ENCODE data around the gene NTNG1. TPM values are rescaled to one million over a fixed set of nuclear protein-coding genes. Genes with fewer than 3 reads are reported as not detected.
"Not testable (repeated sequence)": the region's sequence is repeated elsewhere in the genome, so short reads cannot be mapped to it uniquely, and the experiment has no call there.

The NTNG1 gene
- total and polyA plus RNA-seq, 10 of the 15 experiments (the other 5 are each of a cell fraction or from before 2014, with no cell fraction given): 0.18 to 2.3 (median 1.1) TPM; not detected in 1

DNA sequence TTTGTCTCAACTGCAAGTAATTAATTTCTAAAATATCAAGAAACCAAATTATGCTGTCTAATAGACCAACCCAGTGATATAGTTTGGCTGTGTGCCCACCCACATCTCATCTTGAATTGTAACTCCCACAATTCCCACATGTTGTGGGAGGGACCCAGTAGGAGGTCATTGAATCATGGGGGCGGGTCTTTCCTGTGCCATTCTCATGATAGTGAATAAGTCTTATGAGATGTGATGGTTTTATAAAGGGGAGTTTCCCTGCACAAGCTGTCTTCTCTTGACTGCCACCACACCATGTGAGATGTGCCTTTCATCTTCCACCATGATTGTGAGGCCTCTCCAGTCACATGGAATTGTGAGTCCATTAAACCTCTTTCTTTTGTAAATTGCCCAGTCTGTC is 47.4 kb upstream of the NTNG1 start:
- H3K36me3 ChIP-seq (ENCODE audit: control insufficient read depth in 2 of 2, insufficient read depth in 2 of 2, low read length in 1 of 2); H2AFZ ChIP-seq (ENCODE audit: control insufficient read depth, low read depth, low read length); SMC1A ChIA-PET (ENCODE audit: uncharacterized antibody, unreplicated experiment); BruUV-seq (replicated peaks); H3K4me2 ChIP-seq (ENCODE audit: control insufficient read depth, insufficient read depth); H4K20me1 ChIP-seq (ENCODE audit: control insufficient read depth, insufficient read depth); CTCF ChIA-PET; RAD21 ChIA-PET (ENCODE audit: unreplicated experiment); POLR2A ChIA-PET; H3K9me3 ChIP-seq (replicated peaks; ENCODE audit: control insufficient read depth, insufficient read depth, low read length); in situ Hi-C loops (cut with MboI); intact Hi-C loops (cut with micrococcal nuclease; ENCODE audit: unreplicated experiment); H3K27ac ChIP-seq (ENCODE audit: control insufficient read depth, insufficient read depth); H3K4me1 ChIP-seq (ENCODE audit: control insufficient read depth, insufficient read depth, low read length); FAIRE-seq; H3K79me2 ChIP-seq (ENCODE audit: control insufficient read depth, insufficient read depth, low read length); DNase-seq (ENCODE audit: low read depth, low spot score); H3K9ac ChIP-seq (ENCODE audit: control insufficient read depth, insufficient read depth, low read length); ATAC-seq; H3K4me3 ChIP-seq; H3K27me3 ChIP-seq (replicated peaks in 1 of 2; ENCODE audit: control insufficient read depth in 2 of 2, insufficient read depth in 2 of 2, low read length in 1 of 2): not testable (repeated sequence)
- 4% methylated on average over 1 of the region's 1 CpG for WGBS (ENCODE audit: insufficient coverage, insufficient replicate concordance, low lambda C conversion rate, missing lambda C conversion rate)

DNA sequence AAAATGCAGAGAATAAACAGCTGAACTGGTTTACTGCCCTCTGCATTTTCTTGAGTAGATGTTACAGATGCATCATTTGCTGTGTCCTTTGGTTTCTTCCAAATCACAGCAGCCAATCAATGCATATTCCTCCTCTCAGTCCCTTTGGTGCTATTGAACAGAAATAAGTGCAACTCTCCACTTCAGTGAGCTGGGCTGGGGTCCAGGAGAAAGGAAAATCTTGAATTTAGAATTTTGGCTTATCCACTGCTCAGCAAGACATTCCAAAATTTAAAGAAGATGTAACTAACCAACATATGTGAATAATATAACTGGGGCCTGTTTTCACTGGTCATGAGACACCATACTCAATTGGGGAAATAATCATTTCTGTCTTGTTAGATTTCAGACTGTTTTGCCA is 45.2 kb upstream of the NTNG1 start:
- CTCF ChIA-PET: no interaction called here
- H3K36me3 ChIP-seq (ENCODE audit: control insufficient read depth in 2 of 2, insufficient read depth in 2 of 2, low read length in 1 of 2): no peaks in the 10 kb centered on the region
- no peaks in the 10 kb centered on the region for H3K9me3 ChIP-seq (replicated peaks; ENCODE audit: control insufficient read depth, insufficient read depth, low read length)
- H3K4me2 ChIP-seq (ENCODE audit: control insufficient read depth, insufficient read depth): no peak overlapping the region
- POLR2A ChIA-PET: no interaction called here
- no peak overlapping the region for H3K27ac ChIP-seq (ENCODE audit: control insufficient read depth, insufficient read depth)
- no peaks in the 10 kb centered on the region for H3K27me3 ChIP-seq (replicated peaks in 1 of 2; ENCODE audit: control insufficient read depth in 2 of 2, insufficient read depth in 2 of 2, low read length in 1 of 2)
- no peak overlapping the region for H3K4me3 ChIP-seq
- no TSS peak for BruUV-seq (replicated peaks)
- no peaks in the 10 kb centered on the region for H4K20me1 ChIP-seq (ENCODE audit: control insufficient read depth, insufficient read depth)
- SMC1A ChIA-PET (ENCODE audit: uncharacterized antibody, unreplicated experiment): no interaction called here
- DNase-seq (ENCODE audit: low read depth, low spot score) (no peak), FAIRE-seq (no peak), ATAC-seq (no peak)
- no peak overlapping the region for H3K9ac ChIP-seq (ENCODE audit: control insufficient read depth, insufficient read depth, low read length)
- H2AFZ ChIP-seq (ENCODE audit: control insufficient read depth, low read depth, low read length): no peak overlapping the region
- intact Hi-C loops (cut with micrococcal nuclease; ENCODE audit: unreplicated experiment): no loop called here
- H3K79me2 ChIP-seq (ENCODE audit: control insufficient read depth, insufficient read depth, low read length): no peaks in the 10 kb centered on the region
- no peaks in the 10 kb centered on the region for H3K4me1 ChIP-seq (ENCODE audit: control insufficient read depth, insufficient read depth, low read length)
- RAD21 ChIA-PET (ENCODE audit: unreplicated experiment): no interaction called here
- in situ Hi-C loops (cut with MboI): no loop called here
- no peak for TF ChIP-seq POLR2AphosphoS5 (IDR thresholded peaks at IDR 0.05; ENCODE audit: low read length)
- TF ChIP-seq, protein P1, sequence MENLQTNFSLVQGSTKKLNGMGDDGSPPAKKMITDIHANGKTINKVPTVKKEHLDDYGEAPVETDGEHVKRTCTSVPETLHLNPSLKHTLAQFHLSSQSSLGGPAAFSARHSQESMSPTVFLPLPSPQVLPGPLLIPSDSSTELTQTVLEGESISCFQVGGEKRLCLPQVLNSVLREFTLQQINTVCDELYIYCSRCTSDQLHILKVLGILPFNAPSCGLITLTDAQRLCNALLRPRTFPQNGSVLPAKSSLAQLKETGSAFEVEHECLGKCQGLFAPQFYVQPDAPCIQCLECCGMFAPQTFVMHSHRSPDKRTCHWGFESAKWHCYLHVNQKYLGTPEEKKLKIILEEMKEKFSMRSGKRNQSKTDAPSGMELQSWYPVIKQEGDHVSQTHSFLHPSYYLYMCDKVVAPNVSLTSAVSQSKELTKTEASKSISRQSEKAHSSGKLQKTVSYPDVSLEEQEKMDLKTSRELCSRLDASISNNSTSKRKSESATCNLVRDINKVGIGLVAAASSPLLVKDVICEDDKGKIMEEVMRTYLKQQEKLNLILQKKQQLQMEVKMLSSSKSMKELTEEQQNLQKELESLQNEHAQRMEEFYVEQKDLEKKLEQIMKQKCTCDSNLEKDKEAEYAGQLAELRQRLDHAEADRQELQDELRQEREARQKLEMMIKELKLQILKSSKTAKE (IDR thresholded peaks at IDR 0.05; ENCODE audit: low read depth, poor library complexity, severe bottlenecking): no peak
- TF ChIP-seq POU2F2 (IDR thresholded peaks at IDR 0.05; ENCODE audit: borderline replicate concordance, low read depth, low read length): no peak
- TF ChIP-seq IKZF1 (conservative IDR thresholded peaks at IDR 0.05): no peak
- TF ChIP-seq NFYB (IDR thresholded peaks at IDR 0.05; ENCODE audit: insufficient read depth, low read depth, low read length): no peak
- TF ChIP-seq SUPT20H (IDR thresholded peaks at IDR 0.05; ENCODE audit: borderline replicate concordance, control insufficient read depth, low read depth, low read length): no peak
- no peak for TF ChIP-seq WRNIP1 (IDR thresholded peaks at IDR 0.05; ENCODE audit: borderline replicate concordance, low read depth, low read length)
- TF ChIP-seq GABPA (IDR thresholded peaks at IDR 0.05; ENCODE audit: low read depth): no peak
- TF ChIP-seq, protein P2, sequence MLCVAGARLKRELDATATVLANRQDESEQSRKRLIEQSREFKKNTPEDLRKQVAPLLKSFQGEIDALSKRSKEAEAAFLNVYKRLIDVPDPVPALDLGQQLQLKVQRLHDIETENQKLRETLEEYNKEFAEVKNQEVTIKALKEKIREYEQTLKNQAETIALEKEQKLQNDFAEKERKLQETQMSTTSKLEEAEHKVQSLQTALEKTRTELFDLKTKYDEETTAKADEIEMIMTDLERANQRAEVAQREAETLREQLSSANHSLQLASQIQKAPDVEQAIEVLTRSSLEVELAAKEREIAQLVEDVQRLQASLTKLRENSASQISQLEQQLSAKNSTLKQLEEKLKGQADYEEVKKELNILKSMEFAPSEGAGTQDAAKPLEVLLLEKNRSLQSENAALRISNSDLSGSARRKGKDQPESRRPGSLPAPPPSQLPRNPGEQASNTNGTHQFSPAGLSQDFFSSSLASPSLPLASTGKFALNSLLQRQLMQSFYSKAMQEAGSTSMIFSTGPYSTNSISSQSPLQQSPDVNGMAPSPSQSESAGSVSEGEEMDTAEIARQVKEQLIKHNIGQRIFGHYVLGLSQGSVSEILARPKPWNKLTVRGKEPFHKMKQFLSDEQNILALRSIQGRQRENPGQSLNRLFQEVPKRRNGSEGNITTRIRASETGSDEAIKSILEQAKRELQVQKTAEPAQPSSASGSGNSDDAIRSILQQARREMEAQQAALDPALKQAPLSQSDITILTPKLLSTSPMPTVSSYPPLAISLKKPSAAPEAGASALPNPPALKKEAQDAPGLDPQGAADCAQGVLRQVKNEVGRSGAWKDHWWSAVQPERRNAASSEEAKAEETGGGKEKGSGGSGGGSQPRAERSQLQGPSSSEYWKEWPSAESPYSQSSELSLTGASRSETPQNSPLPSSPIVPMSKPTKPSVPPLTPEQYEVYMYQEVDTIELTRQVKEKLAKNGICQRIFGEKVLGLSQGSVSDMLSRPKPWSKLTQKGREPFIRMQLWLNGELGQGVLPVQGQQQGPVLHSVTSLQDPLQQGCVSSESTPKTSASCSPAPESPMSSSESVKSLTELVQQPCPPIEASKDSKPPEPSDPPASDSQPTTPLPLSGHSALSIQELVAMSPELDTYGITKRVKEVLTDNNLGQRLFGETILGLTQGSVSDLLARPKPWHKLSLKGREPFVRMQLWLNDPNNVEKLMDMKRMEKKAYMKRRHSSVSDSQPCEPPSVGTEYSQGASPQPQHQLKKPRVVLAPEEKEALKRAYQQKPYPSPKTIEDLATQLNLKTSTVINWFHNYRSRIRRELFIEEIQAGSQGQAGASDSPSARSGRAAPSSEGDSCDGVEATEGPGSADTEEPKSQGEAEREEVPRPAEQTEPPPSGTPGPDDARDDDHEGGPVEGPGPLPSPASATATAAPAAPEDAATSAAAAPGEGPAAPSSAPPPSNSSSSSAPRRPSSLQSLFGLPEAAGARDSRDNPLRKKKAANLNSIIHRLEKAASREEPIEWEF (IDR thresholded peaks at IDR 0.05; ENCODE audit: insufficient replicate concordance, low read depth, low read length): no peak
- TF ChIP-seq ZNF384 (IDR thresholded peaks at IDR 0.05; ENCODE audit: borderline replicate concordance, low read depth, low read length): no peak
- no peak for TF ChIP-seq RBBP5 (conservative IDR thresholded peaks at IDR 0.05)
- TF ChIP-seq RB1 (IDR thresholded peaks at IDR 0.05; ENCODE audit: borderline replicate concordance): no peak
